Heart right ventricle (tissue), 16 donors: Measurements from ENCODE around the gene WHRN. TPM values are rescaled to one million over a fixed set of nuclear protein-coding genes. Genes with fewer than 3 reads are reported as not detected.

Experiments used
- ATAC-seq, 8 donors: fragments of 200-7000 bp; cut with Tn5 transposase; one replicate each; pipeline ENCODE4 v1.9.1; 2020; ENCODE audit warnings: mild to moderate bottlenecking in 8 of 8, moderate library complexity in 8 of 8, moderate number of reproducible peaks in 1 of 8
- DNase-seq, 2 donors: peaks; one replicate each; pipeline ENCODE4 v3.0.0-alpha.2; 2020
- H3K27ac ChIP-seq, 10 donors: fragments of 200-600 bp; sonication (generic) in 2 of 10; one replicate each; pipeline versions ENCODE4 v1.5.0 to v1.8.0; 2020 to 2022; ENCODE audit warnings: mild to moderate bottlenecking in 3 of 10
- H3K27me3 ChIP-seq, 7 donors: fragments of 200-600 bp; one replicate each; pipeline ENCODE4 v1.8.0; 2021 to 2022; ENCODE audit warnings: mild to moderate bottlenecking in 2 of 7
- H3K36me3 ChIP-seq, 9 donors: fragments of 200-600 bp; sonication (generic) in 1 of 9; one replicate each; pipeline versions ENCODE4 v1.5.0 to v1.8.0; 2020 to 2022; ENCODE audit warnings: mild to moderate bottlenecking in 2 of 9
- H3K4me1 ChIP-seq, 9 donors: fragments of 200-600 bp; sonication (generic) in 1 of 9; one replicate each; pipeline versions ENCODE4 v1.5.0 to v1.8.0; 2020 to 2022; ENCODE audit warnings: mild to moderate bottlenecking in 4 of 9
- H3K4me3 ChIP-seq, 10 donors: fragments of 200-600 bp; sonication (generic) in 2 of 10; one replicate each; pipeline versions ENCODE4 v1.5.0 to v1.8.0; 2020 to 2022; ENCODE audit warnings: mild to moderate bottlenecking in 7 of 10, moderate library complexity in 2 of 10
- H3K9me3 ChIP-seq, 11 donors: fragments of 200-600 bp in 10 of 11; sonication (generic) in 2 of 11; one replicate each; pipeline versions ENCODE4 v1.5.0 to v1.8.0; 2013 to 2022; ENCODE audit warnings: mild to moderate bottlenecking in 2 of 11, control low read depth in 1 of 11, moderate library complexity in 1 of 11
- WGBS, 2 donors: extraction: QIAGEN DNeasy Blood & Tissue Kit; methylation state at CpG; one replicate each; pipeline ENCODE4 v1.1.7; 2013; ENCODE audit warnings: inconsistent platforms in 1 of 2; 5-methylcytosine and 5-hydroxymethylcytosine counted together
- intact Hi-C, 10 donors: fragments of 100-400 bp; cut with DNase I; formaldehyde crosslinking; loops; one replicate each; pipeline versions ENCODE4 v1.11.1 to v1.14.2; 2022
- long read RNA-seq, 3 donors: library from polyadenylated mRNA; unstranded; transcript quantifications; one replicate each; pipeline ENCODE4 v2.0.0, GENCODE V29; 2020 to 2021
- polyA plus RNA-seq, 2 donors: library from polyadenylated mRNA; stranded (reverse); fragments of 200-250 nt; gene quantifications; one replicate each; pipeline ENCODE4 v1.2.3, GENCODE V29; 2013
- total RNA-seq, 10 donors: library from RNA; stranded (reverse); fragmentation: NEBNext Ultra II Directional in 3 of 10; extraction: Animal tissue kit (Norgen Biotek cat#: 25700) in 3 of 10; gene quantifications; one replicate each; pipeline versions ENCODE4 v1.2.1 to v1.2.4, GENCODE V29; 2021 to 2023
- TF ChIP-seq, protein P1 (sequence below), 9 donors: fragments of 200-600 bp; sonication (generic) in 2 of 9; IDR thresholded peaks; one replicate each; pipeline versions ENCODE4 v1.5.0 to v1.8.0; 2021 to 2022; ENCODE audit warnings: antibody characterized with exemption in 9 of 9, mild to moderate bottlenecking in 5 of 9, moderate library complexity in 1 of 9
- donor health status: Arrhythmogenic right ventricular cardiomyopathy.
- donor health status: ischemic (EF 13 %, LVEDD 7.1; RV severe dilation, severe dysfunction).
- donor health status: healthy with polysubstance abuse.
- donor health status: DM: no; HTN: yes; CAD: no.
- donor health status: DM: no; HTN: no; CAD: no.
- donor health status: ischemic (EF 25% LVEDD 6.9; RV normal size, moderate dysfunction).
- donor health status: ischemic (EF 25% LVEDD 5.7; RV mildly dilated, moderate dysfunction).
- donor health status: healthy.
- donor health status: DM: yes; HTN: yes; CAD: no.
- donor health status: Ischemic cardiomyopathy.
- donor health status: ischemic (EF 35%, LVEDD 5.7; RV mildly dilated, moderate dysfunction).
- donor health status: nonischemic (EF 11% LVEDD 7.7; RV severe dilation, severe dysfunction).
- donor health status: DM: yes; HTN: yes; CAD: no.
- donor health status: PGD.
- donor health status: ischemic (EF 29% LVEDD 5.4; RV normal size, mild dysfunction).
- donor health status: nonischemic (EF 23%, LVEDD 6.1; RV moderate dilation, normal function).

Gene WHRN
- total RNA-seq (1 to 10 TPM in 1 of 10 donors, under 1 TPM in 8, not detected in 1; 0.13 to 1.3 (median 0.51) TPM), polyA plus RNA-seq (under 1 TPM; 0.58 to 0.59 TPM)
- long read RNA-seq, donor 1: 0 reads
- long read RNA-seq, donor 2, partial matches to known transcripts: 1 of 1 reads
- long read RNA-seq, donor 2, other reads (novel, unspliced or antisense): 0 of 1 reads
- long read RNA-seq, donor 3, partial matches to known transcripts: 0 of 1 reads
- long read RNA-seq, donor 3, other reads (novel, unspliced or antisense): 0 of 1 reads

GRCh38 chr9:114505187-114506081 is at the start of gene WHRN:
WHRN (minus strand) TSS chr9:114505473; CDS start chr9:114504801, 672 bp downstream.
- H3K27me3 ChIP-seq: peaks cover 0 to 91% (median 74%) of the 10 kb centered on the region in 7 donors
- peaks cover 0 to 20% (median 10%) of the 10 kb centered on the region in 9 donors for H3K4me1 ChIP-seq
- ATAC-seq: peak; percentile 91 to 98 (median 96)
- no peaks in the 10 kb centered on the region for H3K36me3 ChIP-seq
- peak; percentile 90 to 91 for DNase-seq
- 1% methylated on average over 75 of the region's 75 CpGs for WGBS, 2 donors
- peak within 1 kb of the TSS; percentile 42 to 65 (median 58) for H3K4me3 ChIP-seq
- intact Hi-C loops: no loop called here
- TF ChIP-seq, protein P1, sequence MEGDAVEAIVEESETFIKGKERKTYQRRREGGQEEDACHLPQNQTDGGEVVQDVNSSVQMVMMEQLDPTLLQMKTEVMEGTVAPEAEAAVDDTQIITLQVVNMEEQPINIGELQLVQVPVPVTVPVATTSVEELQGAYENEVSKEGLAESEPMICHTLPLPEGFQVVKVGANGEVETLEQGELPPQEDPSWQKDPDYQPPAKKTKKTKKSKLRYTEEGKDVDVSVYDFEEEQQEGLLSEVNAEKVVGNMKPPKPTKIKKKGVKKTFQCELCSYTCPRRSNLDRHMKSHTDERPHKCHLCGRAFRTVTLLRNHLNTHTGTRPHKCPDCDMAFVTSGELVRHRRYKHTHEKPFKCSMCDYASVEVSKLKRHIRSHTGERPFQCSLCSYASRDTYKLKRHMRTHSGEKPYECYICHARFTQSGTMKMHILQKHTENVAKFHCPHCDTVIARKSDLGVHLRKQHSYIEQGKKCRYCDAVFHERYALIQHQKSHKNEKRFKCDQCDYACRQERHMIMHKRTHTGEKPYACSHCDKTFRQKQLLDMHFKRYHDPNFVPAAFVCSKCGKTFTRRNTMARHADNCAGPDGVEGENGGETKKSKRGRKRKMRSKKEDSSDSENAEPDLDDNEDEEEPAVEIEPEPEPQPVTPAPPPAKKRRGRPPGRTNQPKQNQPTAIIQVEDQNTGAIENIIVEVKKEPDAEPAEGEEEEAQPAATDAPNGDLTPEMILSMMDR (IDR thresholded peaks at IDR 0.05): no peak
- H3K27ac ChIP-seq: peak within 1 kb of the TSS in 1 of 10 donors; percentile 26
- H3K9me3 ChIP-seq: no peaks in the 10 kb centered on the region

DNA sequence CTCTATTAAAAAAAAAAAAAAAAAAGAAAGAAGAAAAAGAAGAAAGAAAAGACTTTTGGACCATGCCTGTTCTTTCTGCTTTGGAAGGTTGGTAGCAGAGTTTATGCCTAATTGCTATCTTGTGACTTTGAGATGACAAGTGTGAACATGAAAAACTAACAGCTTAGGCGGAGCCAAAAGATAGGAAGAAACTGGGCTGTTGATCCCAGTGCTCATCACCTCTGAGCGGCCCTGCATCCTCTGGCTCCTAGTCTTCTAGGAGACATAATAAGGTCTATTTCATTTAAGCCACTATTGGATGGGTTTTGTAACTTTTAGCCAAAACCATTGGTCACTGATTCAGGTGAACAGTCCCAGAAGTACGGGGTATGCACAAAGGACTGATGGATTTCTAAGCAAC is 47.9 kb upstream of the WHRN start:
- intact Hi-C loops: no loop called here
- no peak overlapping the region for H3K4me3 ChIP-seq
- WGBS, 2 donors: 57 to 67% methylated on average over 3 of the region's 3 CpGs
- no peak overlapping the region for H3K27ac ChIP-seq
- TF ChIP-seq, protein P1 (IDR thresholded peaks at IDR 0.05): no peak
- peaks cover 0 to 14% (median 7%) of the 10 kb centered on the region in 7 donors for H3K27me3 ChIP-seq
- ATAC-seq (no peak), DNase-seq (no peak)
- H3K36me3 ChIP-seq: no peaks in the 10 kb centered on the region
- H3K9me3 ChIP-seq: peaks cover 0 to 7% (median 0%) of the 10 kb centered on the region in 11 donors
- peaks cover 0 to 15% (median 0%) of the 10 kb centered on the region in 9 donors for H3K4me1 ChIP-seq

DNA sequence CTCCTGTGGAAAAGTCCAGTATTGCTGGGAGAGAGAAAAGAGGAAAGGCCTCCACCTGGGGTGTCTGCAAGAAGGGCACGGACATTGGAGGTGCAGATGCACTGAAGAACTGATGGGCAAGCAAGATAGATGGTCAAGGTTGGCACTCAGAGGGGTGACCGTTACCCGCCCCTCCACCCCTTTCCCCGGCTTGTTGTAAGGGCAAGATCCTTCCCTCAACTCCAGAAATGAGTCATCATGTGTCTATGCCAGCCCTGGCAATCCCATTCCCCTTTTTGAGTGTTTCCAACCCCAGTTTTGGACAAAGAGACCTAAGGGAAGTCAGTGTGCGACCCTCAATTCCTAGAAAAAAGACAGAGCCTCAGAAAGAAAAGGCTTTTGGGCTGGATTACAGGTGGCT is 47.4 kb upstream of the WHRN start:
- WGBS, 2 donors: 82 to 89% methylated on average over 5 of the region's 5 CpGs
- H3K36me3 ChIP-seq: no peaks in the 10 kb centered on the region
- TF ChIP-seq, protein P1 (IDR thresholded peaks at IDR 0.05): no peak
- peaks cover 0 to 17% (median 8%) of the 10 kb centered on the region in 7 donors for H3K27me3 ChIP-seq
- peaks cover 0 to 15% (median 0%) of the 10 kb centered on the region in 9 donors for H3K4me1 ChIP-seq
- no peak overlapping the region for H3K27ac ChIP-seq
- H3K4me3 ChIP-seq: no peak overlapping the region
- intact Hi-C loops: no loop called here
- DNase-seq (no peak), ATAC-seq (no peak)
- H3K9me3 ChIP-seq: peaks cover 0 to 9% (median 0%) of the 10 kb centered on the region in 11 donors
